Measurements from ENCODE around the gene SLC13A2.

GRCh38 chr17:28527181-28527681 lies 53.8 kb downstream of the SLC13A2 start:
- TF ChIP-seq POLR2A (IDR thresholded peaks at IDR 0.05), result no peak
- no peak for TF ChIP-seq POLR2AphosphoS5 (IDR thresholded peaks at IDR 0.05)
- no peak for TF ChIP-seq CTCF (IDR thresholded peaks at IDR 0.05)
- no peak for TF ChIP-seq EP300 (IDR thresholded peaks at IDR 0.05)

All from upper lobe of left lung (tissue), 4 donors.